Nephron progenitor cell (in vitro differentiated cells): ENCODE measurements around the gene PCDH1.
A peak's percentile ranks its signal among the peaks of the same experiment; 100 is the strongest.

Experiments used
- DNase-seq: peaks from one replicate; pipeline ENCODE4 v3.0.0; 2021
- H3K27ac Mint-ChIP-seq: 2 replicates; pipeline ENCODE4 v1.8.0; 2021; ENCODE audit warnings: mild to moderate bottlenecking, moderate library complexity, mixed read lengths
- H3K27me3 Mint-ChIP-seq: 2 replicates; pipeline ENCODE4 v1.8.0; 2021; ENCODE audit warnings: mild to moderate bottlenecking, low read depth, mixed read lengths; ENCODE audit not compliant: poor library complexity
- H3K36me3 Mint-ChIP-seq: 2 replicates; pipeline ENCODE4 v1.8.0; 2021; ENCODE audit warnings: low read depth, mixed read lengths
- H3K4me1 Mint-ChIP-seq: 2 replicates; pipeline ENCODE4 v1.8.0; 2021; ENCODE audit warnings: mixed read lengths
- H3K4me3 Mint-ChIP-seq: 2 replicates; pipeline ENCODE4 v1.8.0; 2021; ENCODE audit warnings: mild to moderate bottlenecking, moderate library complexity, mixed read lengths
- H3K9me3 Mint-ChIP-seq: 2 replicates; pipeline ENCODE4 v1.8.0; 2021; ENCODE audit warnings: mild to moderate bottlenecking, moderate library complexity, mixed read lengths
- TF ChIP-seq, protein P1 (sequence below): fragments of 200-600 bp; sonication (generic); IDR thresholded peaks from 2 replicates; pipeline ENCODE4 v1.5.0; 2021; ENCODE audit warnings: antibody characterized with exemption

PCDH1 gene

DNA sequence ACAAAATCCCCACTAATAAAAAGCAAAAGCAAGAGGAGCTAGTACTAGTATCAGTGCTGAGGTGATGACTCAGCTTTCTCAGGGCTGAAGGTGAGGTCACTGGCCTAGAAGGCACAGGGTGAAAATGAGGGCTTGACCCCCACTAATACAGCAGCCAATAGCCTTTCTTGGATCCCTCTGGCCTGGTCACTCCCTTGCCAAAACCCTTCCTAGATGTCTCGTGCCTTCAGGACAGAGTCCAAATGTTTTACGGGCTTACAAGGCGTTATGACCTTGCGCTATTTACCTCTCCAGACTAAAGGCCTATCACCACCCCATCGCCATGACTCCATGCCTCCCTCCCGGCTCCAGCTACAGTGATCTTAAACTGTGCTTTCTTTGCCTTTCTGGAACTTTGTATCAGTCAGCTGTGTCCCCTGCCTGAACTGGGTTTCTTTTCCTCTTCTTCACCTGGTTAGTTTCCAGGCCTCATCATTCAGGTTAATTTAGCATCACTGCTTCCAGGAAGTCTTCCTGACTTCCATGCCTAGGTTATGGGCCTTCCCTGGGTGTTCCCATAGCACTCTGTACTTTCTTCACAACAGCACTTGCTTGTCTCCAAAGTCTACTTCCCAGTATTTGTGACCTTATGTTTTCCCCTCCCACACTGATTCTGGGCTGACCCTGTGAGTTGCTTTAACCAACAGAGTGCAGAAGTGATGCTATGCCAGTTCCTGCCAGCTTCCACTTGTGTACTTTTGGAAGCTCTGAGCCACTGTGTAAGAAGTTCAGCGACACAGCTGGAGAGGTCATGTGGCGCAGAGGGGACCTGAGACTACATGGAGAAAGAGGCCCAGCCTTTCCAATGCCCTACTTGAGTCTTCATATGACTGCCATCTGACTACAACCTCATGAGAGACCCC lies 41.3 kb upstream of the PCDH1 start:
- peaks cover 12% of the 10 kb centered on the region for H3K4me1 Mint-ChIP-seq
- DNase-seq = no peak
- no peak overlapping the region for H3K4me3 Mint-ChIP-seq
- TF ChIP-seq, protein P1, sequence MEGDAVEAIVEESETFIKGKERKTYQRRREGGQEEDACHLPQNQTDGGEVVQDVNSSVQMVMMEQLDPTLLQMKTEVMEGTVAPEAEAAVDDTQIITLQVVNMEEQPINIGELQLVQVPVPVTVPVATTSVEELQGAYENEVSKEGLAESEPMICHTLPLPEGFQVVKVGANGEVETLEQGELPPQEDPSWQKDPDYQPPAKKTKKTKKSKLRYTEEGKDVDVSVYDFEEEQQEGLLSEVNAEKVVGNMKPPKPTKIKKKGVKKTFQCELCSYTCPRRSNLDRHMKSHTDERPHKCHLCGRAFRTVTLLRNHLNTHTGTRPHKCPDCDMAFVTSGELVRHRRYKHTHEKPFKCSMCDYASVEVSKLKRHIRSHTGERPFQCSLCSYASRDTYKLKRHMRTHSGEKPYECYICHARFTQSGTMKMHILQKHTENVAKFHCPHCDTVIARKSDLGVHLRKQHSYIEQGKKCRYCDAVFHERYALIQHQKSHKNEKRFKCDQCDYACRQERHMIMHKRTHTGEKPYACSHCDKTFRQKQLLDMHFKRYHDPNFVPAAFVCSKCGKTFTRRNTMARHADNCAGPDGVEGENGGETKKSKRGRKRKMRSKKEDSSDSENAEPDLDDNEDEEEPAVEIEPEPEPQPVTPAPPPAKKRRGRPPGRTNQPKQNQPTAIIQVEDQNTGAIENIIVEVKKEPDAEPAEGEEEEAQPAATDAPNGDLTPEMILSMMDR = no peak
- no peaks in the 10 kb centered on the region for H3K9me3 Mint-ChIP-seq
- H3K27ac Mint-ChIP-seq = no peak overlapping the region
- H3K36me3 Mint-ChIP-seq = peaks cover 5% of the 10 kb centered on the region
- H3K27me3 Mint-ChIP-seq = peaks cover 41% of the 10 kb centered on the region

DNA sequence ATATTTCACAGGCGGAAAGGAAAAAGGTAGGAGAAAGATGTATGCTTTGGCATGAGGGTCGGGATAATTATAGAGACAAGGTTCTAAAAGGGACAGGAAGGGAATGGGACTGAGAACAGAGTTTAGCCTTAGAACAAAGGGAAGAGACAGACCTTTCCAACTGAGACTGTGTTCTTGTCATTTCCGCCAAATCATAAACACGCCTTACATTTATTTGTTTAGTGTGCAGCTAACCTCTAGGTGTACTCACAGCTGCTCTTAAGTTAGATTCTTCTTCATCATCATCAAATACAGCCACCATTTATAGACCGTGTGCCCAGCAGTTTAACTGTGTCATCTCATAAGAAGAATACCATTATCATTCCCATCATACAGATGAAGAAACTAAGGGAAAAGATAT lies 39.5 kb upstream of the PCDH1 start:
- Mint-ChIP-seq H3K27me3 (peaks cover 58% of the 10 kb centered on the region), H3K9me3 (no peaks in the 10 kb centered on the region), H3K4me3 (no peak overlapping the region), H3K27ac (no peak overlapping the region), H3K4me1 (peaks cover 13% of the 10 kb centered on the region), H3K36me3 (no peaks in the 10 kb centered on the region)
- TF ChIP-seq, protein P1 = no peak
- no peak for DNase-seq

DNA sequence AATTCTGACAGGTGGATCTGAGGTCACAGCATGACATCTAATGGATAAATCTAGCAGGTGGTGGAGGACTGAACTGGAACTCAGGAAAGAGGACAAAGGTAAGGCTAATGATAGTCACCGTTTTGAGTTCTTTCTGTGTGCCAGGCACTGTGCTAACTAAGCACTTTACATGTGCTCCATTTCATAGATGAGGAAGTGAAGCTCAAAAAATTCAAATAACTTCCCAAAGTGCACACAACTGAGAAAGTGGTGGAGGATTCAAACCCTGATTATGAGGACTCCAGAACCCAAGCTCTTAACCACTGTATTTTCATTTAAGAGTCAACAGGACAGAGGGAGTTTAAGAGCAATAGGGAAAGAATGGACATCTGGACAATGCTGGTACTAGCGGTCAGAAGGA lies 38.3 kb upstream of the PCDH1 start:
- TF ChIP-seq, protein P1 = no peak
- DNase-seq = no peak
- H3K27me3 Mint-ChIP-seq = peaks cover 69% of the 10 kb centered on the region
- no peaks in the 10 kb centered on the region for H3K9me3 Mint-ChIP-seq
- no peak overlapping the region for H3K4me3 Mint-ChIP-seq
- peaks cover 12% of the 10 kb centered on the region for H3K4me1 Mint-ChIP-seq
- H3K27ac Mint-ChIP-seq = no peak overlapping the region
- H3K36me3 Mint-ChIP-seq = no peaks in the 10 kb centered on the region

DNA sequence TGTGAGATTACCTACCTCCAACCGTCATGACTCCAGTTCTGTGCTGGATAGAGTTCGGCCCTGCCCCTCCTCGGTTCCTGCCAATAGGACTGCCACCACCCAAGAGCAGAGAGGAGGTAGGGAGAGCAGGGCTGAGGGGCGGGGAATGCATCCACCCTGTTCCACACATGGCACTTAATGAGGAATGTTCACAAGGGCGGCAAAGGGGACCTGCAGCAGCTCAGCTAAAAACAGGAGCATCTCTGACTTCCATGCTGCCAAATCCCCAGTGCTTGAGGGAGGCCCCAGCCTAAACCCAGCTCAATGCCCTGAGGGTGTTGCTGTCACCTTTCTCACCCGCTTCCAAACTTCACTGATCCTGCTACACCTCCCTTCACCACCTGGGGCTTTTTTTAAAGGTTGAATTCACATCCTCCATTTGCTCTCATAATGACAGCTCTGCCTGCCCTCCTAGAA lies 37.7 kb upstream of the PCDH1 start:
- TF ChIP-seq, protein P1 = no peak
- H3K4me1 Mint-ChIP-seq = peaks cover 12% of the 10 kb centered on the region
- no peaks in the 10 kb centered on the region for H3K36me3 Mint-ChIP-seq
- no peaks in the 10 kb centered on the region for H3K9me3 Mint-ChIP-seq
- no peak overlapping the region for H3K27ac Mint-ChIP-seq
- peak overlapping the region; percentile 3 for H3K4me3 Mint-ChIP-seq
- H3K27me3 Mint-ChIP-seq = peaks cover 71% of the 10 kb centered on the region
- peak; percentile 9 for DNase-seq

DNA sequence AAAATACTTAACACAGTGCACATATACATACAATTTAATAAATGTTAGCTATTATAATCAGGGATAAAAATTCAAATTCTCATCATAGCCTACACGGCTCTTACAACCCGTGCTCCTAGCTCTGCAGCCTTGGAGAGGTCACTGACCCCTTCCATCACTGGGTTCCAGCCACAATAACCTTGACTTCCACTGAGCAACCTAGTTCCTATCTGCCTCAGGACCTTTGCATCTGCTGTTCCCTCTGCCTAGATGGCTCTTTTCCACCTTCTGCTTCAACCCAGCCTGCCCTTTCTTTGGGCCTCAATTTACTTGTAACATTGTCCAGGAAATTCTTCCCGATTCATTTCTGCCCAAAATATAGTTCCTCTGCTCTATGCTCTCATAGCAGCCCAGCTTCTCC lies 36.6 kb upstream of the PCDH1 start:
- TF ChIP-seq, protein P1 = no peak
- Mint-ChIP-seq H3K27ac (no peak overlapping the region), H3K9me3 (no peaks in the 10 kb centered on the region), H3K36me3 (no peaks in the 10 kb centered on the region), H3K27me3 (peaks cover 78% of the 10 kb centered on the region), H3K4me3 (peak overlapping the region; percentile 61), H3K4me1 (peaks cover 12% of the 10 kb centered on the region)
- no peak for DNase-seq
